BJ (cell line): Measurements from ENCODE around the gene CADM2. TPM values are rescaled to one million over a fixed set of nuclear protein-coding genes. Genes with fewer than 3 reads are reported as not detected.
A peak's percentile ranks its signal among the peaks of the same experiment; 100 is the strongest.

ENCODE experiments used
- CTCF ChIA-PET: fragments of 350-600 bp; formaldehyde crosslinking; extraction: SDS; loops from one replicate; lab custom pipeline; 2021; ENCODE audit warnings: antibody characterized with exemption, inconsistent platforms; lab: Yijun Ruan, JAX
- POLR2A ChIA-PET: fragments of 300-600 bp; sonication (Branson Sonifier 250); formaldehyde crosslinking; extraction: SDS; loops from one replicate; lab custom pipeline; 2021; ENCODE audit warnings: antibody characterized with exemption; lab: Charles Lee
- DNase-seq: peaks from one replicate; pipeline ENCODE4 v3.0.0-alpha.2; 2011; ENCODE audit warnings: low read depth
- H3K27me3 ChIP-seq: 2 replicates; pipeline ENCODE4 v1.6.0; 2011; ENCODE audit warnings: low read length; ENCODE audit not compliant: control insufficient read depth, insufficient read depth
- H3K36me3 ChIP-seq: 2 replicates; pipeline ENCODE4 v1.5.1; 2011; ENCODE audit warnings: low read length; ENCODE audit not compliant: control insufficient read depth, insufficient read depth
- H3K4me3 ChIP-seq: 2 replicates; pipeline ENCODE4 v1.5.1; 2011; ENCODE audit warnings: low read depth, mild to moderate bottlenecking, control low read depth, low read length
- CTCF ChIP-seq: IDR thresholded peaks from 2 replicates; pipeline ENCODE4 v1.5.1; 2011; ENCODE audit warnings: low read depth, mild to moderate bottlenecking, control low read depth, inconsistent platforms, low read length, moderate library complexity; ENCODE audit not compliant: insufficient read depth
- polyA plus RNA-seq: library from polyadenylated mRNA; depleted of rRNA; stranded (reverse); fragments of >200 nt; gene quantifications from 2 replicates; pipeline ENCODE4 v1.2.3, GENCODE V29; 2011

The CADM2 gene
- polyA plus RNA-seq, 1 experiment: not detected

- no peak overlapping the region for H3K4me3 ChIP-seq
- no peak for TF ChIP-seq CTCF
- DNase-seq: no peak
- ChIA-PET POLR2A (no interaction called here), CTCF (no interaction called here)
- no peaks in the 10 kb centered on the region for H3K36me3 ChIP-seq
- no peaks in the 10 kb centered on the region for H3K27me3 ChIP-seq
Measured at GRCh38 chr3:85535517-85535916, 576.7 kb downstream of the CADM2 start.

GRCh38 chr3:85539232-85539631 is 580.4 kb downstream of the CADM2 start:
- DNase-seq: no peak
- ChIA-PET POLR2A (no interaction called here), CTCF (no interaction called here)
- TF ChIP-seq CTCF: no peak
- Histone ChIP-seq H3K27me3 (no peaks in the 10 kb centered on the region), H3K4me3 (no peak overlapping the region), H3K36me3 (no peaks in the 10 kb centered on the region)

GRCh38 chr3:85554153-85554552 is 595.4 kb downstream of the CADM2 start:
- Histone ChIP-seq H3K27me3 (no peaks in the 10 kb centered on the region), H3K4me3 (no peak overlapping the region), H3K36me3 (no peaks in the 10 kb centered on the region)
- POLR2A ChIA-PET: no interaction called here
- no peak for DNase-seq
- CTCF ChIA-PET: no interaction called here
- no peak for TF ChIP-seq CTCF

- CTCF ChIA-PET: no interaction called here
- H3K36me3 ChIP-seq: no peaks in the 10 kb centered on the region
- POLR2A ChIA-PET: no interaction called here
- no peak for DNase-seq
- H3K4me3 ChIP-seq: no peak overlapping the region
- no peaks in the 10 kb centered on the region for H3K27me3 ChIP-seq
- TF ChIP-seq CTCF: no peak
Measured at GRCh38 chr3:85560088-85560785, 601.4 kb downstream of the CADM2 start.

DNA sequence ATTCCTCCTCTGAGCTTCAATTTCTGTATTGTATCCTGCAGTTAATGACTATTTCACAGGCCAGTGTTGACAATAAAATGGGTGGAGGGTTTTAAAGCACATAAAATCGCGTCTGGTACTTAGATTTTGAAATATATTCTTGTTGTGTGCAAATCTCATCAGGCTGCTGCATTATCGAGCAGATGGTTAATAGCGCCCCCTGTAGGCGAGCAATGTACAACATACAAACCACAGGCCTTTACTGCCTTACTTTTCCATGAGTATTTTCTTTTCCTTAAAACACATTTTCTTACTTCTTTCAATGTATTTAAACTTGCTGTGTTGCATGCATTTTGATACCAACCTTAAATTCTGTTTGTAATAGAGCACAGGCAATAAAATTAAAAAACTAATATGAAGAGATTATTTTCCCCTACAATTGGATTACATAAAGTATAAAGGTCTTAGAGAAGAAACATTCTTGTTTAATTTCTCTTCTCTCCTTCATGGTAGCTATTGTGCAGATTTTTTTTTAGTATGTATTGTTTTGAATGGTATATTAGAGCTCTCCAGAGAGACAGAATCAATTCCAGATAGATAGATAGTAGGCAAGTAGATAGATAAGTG is 608.4 kb downstream of the CADM2 start:
- no peak for DNase-seq
- POLR2A ChIA-PET: no interaction called here
- TF ChIP-seq CTCF: peak; percentile 51
- CTCF ChIA-PET: interaction anchor here (1.1 to 1.2 kb wide), 2 partner anchors 9 to 10 kb away, joined by 4 to 7 read pairs; no protein-coding TSS in a partner anchor
- no peaks in the 10 kb centered on the region for H3K27me3 ChIP-seq
- no peaks in the 10 kb centered on the region for H3K36me3 ChIP-seq
- H3K4me3 ChIP-seq: no peak overlapping the region
